ENCODE results near the gene RGL3.

GRCh38 chr19:11461453-11461852 lies 42.3 kb upstream of the RGL3 start:
- TF ChIP-seq CTCF (IDR thresholded peaks at IDR 0.05; ENCODE audit: low read length) (no peak), EZH2 (IDR thresholded peaks at IDR 0.05; ENCODE audit: borderline replicate concordance, low read length) (no peak)

All from OCI-LY1 (cell line).